DMS153 treated with DMSO at 0.1 percent for 48 hours (cell line): ENCODE data around the gene ARMC5.
"Not testable (repeated sequence)": the region's sequence is repeated elsewhere in the genome, so short reads cannot be mapped to it uniquely, and the experiment has no call there.

ENCODE experiments used
- DNase-seq: peaks from one replicate; lab custom pipeline; 2025; ENCODE audit not compliant: unreplicated experiment; lab: John Stamatoyannopoulos, UW

ARMC5 gene

DNA sequence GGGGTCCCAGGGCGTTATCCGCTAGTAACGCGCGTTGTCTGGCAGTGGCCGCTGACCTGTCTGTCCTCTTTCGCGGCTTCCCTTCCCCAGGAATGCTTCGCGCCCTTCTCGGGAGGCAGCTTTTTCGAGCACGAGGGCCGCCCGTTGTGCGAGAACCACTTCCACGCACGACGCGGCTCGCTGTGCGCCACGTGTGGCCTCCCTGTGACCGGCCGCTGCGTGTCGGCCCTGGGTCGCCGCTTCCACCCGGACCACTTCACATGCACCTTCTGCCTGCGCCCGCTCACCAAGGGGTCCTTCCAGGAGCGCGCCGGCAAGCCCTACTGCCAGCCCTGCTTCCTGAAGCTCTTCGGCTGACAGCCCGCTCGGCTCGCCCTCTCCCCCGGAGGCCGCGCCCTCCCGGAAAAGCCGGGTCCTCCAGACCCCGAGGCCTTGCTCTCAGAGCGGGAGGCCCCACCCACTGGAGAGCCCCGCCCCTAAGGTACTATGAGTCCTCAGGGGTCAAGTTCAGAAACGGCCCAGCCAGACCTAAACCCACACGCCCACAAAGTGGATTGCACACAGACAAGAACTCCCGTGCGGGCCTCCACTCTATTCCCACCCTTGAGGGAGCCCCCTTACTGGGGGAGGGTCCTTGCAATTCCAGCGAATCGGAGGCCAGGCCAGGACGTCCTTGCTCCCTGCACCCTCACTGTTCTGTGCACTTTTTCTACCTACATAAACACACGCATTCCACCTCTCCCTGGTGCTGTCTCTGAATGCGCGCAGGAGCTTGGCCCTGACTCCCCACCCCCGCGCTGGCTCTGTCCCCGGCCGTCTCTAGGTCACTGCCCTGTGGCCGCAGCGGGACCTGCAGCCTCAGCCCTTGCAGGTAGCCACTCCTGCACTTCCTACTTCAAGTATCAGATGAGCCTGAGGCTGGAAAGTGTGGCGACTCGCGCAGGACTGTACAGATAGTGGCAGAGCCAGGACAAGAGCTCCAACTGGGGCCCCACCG, 18.2 kb downstream of the ARMC5 start:
- DNase-seq, result no peak

DNA sequence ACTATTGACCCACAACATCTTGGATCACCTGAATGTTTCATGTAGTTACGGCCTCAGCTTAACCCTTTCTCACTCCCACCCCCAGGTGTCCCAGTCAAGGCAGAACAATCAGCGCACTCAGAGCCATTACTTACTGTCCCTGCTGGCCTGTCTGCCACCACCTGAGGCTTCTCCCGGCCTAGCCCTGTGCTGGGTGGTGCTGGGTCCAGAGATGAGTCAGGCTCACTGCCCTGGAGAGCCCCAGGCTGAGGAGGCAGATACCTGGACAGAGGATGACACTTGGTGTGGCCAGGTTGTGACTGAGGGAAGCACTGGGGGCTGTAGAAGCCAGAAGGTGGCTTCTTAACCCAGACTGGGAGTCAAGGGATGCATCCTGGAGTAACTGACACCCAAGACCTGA, 19.7 kb downstream of the ARMC5 start:
- DNase-seq, result no peak

DNA sequence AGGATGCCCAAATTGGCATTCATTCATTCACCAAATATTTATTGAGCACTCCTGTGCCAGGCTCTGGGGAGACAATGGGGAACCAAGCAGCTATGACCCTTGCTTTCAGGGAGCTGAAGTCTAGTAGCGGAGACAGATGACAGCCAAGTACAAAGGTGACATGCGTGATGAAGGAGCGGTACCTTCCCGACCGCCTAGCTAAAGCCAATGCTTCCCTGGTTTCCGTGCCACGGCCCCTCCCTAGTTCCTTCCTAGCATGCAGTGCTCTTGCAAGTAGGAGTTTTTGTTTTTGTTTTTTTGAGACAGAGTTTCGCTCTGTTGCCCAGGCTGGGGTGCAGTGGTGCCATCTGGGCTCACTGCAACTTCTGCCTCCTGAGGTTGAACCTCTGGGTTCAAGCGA, 20.4 kb downstream of the ARMC5 start:
- no peak for DNase-seq

DNA sequence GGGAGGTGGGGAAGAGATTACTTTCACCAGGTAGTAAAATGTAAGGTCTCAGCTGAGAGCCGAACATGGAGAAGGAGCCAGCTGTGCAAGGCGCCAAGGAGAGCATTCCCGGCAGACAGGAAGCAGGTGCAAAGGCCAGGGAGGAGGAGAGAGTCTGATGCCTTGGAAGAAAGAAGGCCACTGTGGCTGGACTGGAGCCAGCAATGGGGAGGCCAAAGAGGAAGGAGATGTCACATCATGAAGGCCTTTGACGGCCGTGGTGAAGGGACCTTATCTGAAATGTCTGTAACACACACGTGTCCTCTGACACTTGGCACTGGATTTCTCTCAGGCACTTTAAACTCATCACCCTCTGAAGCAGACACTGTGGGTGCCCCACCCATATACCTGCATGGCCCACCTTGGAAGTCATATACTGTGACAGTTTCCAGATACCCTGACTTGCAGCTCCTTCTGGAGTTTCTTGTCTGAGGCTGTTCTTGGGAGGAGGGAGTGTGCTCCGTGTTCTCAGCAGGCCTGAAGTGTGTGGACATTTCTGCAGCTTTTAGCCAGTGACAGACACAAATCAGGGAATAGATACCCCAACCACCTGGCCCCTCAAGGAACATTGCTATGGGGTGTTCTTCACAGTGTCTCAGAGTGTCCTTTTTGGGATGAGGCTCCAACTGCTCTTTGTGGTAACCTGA, 21.7 kb downstream of the ARMC5 start:
- DNase-seq, result no peak

DNA sequence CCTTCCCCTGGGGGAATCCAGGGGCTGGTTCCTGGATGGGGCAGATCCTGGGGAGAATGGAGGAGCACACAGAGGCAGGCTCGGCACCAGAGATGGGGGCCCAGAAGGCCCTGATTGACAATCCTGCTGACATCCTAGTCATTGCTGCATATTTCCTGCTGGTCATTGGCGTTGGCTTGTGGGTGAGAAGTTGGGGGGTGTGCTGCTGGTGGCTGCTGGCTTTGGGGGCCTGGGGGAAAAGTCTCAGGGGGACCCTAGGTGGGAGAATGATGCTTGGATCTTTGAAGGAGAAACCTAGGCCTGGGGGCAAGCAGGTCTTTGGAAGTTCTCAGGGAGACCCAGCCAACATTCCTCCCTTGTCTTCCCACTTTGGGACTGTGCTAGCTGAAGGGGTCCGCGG, 23.8 kb downstream of the ARMC5 start, which contains the start of gene SLC5A2:
Gene SLC5A2, plus strand, starts transcription at position 43 of the 400 bp plus-strand sequence. Its CDS starts 14 bp downstream, at position 57.
- DNase-seq, result no peak

DNA sequence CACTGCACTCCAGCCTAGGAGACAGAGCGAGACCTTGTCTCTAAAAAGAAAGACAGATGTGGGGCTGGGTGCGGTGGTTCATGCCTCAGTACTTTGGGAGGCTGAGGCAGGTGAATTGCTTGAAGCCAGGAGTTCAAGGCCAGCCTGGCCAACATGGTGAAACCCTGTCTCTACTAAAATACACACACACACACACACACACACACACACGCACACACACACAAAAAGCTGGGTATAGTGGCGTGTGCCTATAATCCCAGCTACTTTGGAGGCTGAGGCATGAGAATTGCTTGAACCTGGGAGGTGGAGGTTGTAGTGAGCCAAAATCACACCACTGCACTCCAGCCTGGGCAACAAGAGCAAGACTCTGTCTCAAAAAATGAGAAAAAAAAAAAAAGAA, 24.7 kb downstream of the ARMC5 start:
- not testable (repeated sequence) for DNase-seq

DNA sequence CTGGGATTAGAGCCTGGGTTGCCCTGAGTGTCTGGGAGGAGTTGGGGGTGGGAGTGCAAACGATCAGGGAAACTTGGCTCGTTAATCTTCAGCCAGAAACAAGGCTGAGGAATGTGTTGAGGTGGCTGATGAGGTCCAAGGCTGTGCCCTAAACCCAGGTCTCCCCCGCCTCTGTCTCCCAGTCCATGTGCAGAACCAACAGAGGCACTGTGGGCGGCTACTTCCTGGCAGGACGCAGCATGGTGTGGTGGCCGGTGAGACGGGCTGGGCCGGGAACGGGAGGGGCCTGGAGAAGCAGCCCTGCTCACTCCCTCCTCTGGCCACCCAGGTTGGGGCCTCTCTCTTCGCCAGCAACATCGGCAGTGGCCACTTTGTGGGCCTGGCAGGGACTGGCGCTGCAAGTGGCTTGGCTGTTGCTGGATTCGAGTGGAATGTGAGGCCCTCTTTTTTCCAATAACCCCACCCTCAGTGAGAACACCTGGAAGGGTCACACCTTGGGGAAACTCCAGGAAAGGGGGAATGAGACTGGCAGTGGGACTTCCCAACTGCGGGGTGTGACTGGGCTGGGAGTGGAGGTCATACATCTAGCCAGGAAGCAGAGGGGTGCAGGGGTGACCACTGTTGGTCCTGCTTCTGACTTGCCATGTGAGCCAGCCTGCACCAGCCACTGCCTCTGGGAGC, 25.3 kb downstream of the ARMC5 start:
- DNase-seq, result no peak

DNA sequence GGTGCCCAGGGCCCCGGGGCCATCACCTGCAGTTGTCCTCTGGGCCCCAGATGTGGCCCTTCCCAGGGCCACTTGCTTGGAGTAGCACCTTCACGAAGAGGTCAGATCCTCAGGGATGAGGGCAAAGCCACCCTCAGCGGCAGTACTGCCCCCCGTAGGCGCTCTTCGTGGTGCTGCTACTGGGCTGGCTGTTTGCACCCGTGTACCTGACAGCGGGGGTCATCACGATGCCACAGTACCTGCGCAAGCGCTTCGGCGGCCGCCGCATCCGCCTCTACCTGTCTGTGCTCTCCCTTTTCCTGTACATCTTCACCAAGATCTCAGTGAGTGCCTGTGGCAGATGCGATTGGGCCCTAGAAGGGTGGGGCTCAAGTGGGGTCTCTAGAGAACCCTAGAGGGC, 26.3 kb downstream of the ARMC5 start:
- DNase-seq, result no peak

DNA sequence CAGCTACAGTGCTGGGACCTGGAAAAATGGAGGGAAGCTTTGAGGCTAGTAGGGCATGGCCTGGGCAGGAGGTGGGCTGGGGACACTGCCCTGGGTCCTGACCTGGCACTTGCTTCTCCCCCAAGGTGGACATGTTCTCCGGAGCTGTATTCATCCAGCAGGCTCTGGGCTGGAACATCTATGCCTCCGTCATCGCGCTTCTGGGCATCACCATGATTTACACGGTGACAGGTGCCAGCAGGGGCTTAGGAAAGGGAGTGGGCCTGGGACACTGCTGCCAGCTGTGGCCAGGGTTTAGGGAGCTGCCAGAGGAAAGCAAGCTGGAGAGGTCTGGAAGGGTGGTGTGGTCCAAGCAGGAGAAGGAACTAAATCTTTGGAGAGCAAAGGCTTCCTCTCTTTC, 26.7 kb downstream of the ARMC5 start:
- no peak for DNase-seq

DNA sequence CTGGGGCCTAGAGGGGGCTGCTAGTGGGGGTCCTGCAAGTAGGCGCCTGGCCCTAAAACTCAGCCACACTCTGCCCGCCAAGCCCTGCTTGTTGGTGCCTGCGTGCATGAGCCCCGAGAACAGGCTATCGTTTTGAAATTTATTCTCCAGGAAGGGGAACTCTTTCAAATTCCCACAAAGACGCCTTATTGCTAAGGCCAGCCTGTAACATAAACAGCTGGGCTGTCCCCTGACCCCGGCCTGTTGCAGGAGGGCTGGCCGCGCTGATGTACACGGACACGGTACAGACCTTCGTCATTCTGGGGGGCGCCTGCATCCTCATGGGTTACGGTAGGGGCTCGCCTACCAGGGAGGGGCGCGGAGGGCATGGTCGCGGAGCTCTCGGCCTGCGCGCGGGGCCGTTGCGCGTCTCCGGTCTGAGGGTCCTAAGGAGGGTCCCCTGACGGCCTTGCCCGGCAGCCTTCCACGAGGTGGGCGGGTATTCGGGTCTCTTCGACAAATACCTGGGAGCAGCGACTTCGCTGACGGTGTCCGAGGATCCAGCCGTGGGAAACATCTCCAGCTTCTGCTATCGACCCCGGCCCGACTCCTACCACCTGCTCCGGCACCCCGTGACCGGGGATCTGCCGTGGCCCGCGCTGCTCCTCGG, 27.9 kb downstream of the ARMC5 start:
- no peak for DNase-seq

DNA sequence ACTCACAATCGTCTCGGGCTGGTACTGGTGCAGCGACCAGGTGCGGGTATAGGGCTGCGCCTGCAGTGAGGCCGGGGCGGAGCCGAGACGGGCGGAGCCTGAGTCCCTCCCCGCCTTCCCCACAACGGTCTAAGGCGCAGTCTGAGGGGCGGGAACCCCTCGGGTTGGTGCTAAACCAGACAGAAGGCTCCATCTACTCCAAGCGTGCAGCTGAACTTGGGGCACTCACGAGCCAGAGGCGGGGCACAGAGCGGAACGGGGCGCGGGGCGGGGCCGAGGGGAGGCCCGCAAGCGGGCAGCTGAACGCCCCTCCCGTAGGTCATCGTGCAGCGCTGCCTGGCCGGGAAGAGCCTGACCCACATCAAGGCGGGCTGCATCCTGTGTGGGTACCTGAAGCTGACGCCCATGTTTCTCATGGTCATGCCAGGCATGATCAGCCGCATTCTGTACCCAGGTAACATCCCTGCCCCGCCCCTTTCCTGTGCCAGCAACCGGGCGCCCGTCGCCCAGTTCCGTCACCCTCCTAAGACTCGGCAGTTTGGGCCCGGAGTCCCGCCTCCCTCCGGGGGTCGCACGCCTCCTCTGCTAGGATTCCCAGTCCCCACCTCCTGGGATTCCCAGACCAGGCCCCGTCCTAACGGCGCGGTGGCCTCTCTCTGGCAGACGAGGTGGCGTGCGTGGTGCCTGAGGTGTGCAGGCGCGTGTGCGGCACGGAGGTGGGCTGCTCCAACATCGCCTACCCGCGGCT, 28.6 kb downstream of the ARMC5 start:
- peak; percentile 38 for DNase-seq

DNA sequence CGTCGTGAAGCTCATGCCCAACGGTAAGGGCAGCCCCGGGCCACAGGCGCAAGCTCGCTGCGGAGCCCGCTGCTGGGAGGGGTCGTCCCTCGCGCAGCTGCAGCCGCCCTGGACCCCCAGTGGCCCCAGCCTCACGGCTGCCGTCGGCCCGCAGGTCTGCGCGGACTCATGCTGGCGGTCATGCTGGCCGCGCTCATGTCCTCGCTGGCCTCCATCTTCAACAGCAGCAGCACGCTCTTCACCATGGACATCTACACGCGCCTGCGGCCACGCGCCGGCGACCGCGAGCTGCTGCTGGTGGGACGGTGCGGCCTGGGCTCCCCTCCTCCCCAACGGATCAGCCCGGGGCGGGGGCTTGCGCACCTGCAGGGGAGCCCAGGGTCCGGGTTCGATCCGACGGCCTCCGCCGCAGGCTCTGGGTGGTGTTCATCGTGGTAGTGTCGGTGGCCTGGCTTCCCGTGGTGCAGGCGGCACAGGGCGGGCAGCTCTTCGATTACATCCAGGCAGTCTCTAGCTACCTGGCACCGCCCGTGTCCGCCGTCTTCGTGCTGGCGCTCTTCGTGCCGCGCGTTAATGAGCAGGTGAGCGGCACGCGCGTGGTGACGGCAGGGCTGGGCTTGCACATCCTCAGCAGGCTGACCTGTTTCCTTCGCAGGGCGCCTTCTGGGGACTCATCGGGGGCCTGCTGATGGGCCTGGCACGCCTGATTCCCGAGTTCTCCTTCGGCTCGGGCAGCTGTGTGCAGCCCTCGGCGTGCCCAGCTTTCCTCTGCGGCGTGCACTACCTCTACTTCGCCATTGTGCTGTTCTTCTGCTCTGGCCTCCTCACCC, 29.4 kb downstream of the ARMC5 start:
- no peak for DNase-seq

DNA sequence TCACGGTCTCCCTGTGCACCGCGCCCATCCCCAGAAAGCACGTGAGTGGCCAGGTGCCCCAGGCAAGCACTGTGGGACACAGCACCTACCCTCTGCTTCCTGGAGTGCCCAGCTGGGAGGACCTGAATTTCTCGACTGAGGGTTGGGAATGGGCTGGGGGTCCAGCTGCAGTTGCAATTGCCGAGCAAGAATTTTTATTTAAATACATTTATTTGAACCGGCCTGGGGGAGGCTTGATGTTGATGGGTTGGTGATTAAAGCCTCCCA, 29.9 kb downstream of the ARMC5 start:
- DNase-seq, result no peak

DNA sequence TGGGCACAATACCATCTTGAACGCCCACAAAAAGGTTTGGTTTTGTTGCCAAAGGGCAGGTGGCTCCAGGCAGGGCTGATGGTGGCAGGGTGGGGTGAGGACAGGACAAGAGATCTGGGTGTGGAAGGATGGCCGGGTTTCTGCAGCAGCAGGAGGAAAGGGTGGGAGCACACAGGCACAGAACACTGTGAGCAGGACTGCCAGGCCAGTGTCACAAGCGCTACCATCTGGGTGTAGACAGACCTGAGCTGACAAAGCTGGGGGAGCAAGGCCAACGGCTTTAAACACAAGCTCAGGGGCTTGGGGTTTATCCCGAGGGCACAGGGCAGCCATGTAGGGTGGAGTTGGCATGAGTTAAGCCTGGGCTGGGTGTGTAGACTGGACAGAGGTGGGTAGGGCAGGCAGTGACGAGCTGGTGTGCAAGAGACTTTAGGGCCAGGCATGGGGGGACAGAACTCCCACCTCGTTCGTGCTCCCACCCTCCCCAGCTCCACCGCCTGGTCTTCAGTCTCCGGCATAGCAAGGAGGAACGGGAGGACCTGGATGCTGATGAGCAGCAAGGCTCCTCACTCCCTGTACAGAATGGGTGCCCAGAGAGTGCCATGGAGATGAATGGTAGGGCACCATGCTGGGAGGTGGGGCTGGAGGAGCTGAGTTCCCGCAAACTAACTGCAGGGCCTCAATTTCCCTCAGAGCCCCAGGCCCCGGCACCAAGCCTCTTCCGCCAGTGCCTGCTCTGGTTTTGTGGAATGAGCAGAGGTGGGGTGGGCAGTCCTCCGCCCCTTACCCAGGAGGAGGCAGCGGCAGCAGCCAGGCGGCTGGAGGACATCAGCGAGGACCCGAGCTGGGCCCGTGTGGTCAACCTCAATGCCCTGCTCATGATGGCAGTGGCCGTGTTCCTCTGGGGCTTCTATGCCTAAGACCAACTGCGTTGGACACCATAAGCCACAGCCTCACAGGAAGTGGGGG, 30.6 kb downstream of the ARMC5 start:
- no peak for DNase-seq

DNA sequence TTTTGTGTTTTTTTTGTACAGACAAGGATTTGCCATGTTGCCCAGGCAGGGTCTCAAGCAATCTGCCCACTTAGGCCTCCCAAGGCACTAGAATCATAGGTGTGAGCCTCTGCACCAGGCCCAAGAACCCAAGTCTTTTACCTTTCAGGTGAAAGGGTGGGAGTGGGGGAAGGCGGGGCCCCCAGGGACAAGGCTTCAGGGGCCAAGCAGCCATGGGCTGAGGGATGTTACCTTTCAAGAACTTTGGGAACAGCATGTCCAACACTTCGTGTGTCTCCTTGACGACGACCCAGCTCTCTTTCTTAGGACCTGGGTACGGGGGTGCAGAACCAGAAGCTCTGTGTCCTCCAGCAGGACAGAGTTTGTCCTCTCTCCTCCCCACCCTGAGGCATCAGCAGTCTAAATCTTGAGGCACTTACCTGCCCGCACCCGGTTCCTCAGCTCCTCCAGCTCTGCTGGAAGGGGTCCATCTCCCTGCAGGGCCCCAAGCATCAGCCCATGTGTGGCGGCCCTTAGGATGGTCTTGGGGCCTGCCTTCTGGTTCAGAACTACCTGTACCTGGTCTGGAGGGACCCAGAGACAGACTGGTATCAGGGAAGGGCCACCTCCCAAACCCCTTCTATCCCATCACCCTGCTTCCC, 32.6 kb downstream of the ARMC5 start:
- no peak for DNase-seq

DNA sequence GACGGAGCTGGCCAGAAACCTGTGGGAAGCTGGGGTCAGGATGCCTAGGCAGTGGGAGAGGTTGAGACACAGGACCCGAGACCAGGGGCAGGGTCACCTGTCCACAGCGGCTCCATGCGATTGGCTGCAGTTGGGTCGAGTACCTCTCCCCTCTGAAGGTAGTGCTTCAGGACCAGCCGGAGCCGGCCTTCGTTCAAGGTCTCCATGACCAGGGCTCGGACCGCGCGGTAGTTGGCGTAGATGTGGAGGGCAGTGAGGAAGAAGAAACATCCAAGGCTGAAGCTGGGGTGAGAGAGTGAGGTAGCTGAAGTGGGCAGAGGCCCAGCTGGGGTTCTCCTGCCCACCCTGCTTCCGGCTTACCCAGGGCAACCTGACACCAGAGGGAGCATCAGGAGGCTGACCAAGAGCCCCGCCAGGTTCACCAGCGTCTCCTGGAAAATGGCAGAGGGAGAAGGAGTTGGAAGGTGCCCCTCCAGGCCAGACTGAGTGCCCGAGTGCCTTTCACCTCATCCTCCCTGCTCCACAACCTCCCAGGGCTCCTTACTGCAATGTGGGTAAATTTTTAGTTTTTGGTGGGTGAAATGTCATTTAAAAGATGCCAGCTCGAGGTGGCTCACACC, 34.3 kb downstream of the ARMC5 start:
- DNase-seq, result no peak

DNA sequence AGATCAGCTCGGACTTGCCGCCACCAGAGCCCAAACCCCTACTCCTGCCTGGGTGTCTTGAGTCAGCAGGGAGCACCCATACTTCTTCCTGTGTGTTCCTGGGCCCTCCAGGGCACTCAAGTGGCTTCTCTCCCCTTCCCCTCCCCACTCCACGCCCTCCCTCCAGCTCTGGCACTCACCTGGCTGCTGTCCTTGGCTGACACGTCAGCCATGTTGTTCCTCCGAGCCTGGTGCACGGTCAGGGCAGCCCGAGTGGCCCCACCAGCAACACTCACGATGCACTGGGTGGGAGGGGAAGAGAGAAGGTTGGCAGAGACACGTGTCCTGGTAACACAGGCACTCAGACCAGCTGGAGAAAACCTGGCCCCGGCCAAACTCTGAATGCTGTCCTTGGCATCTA, 37.4 kb downstream of the ARMC5 start:
- no peak for DNase-seq

DNA sequence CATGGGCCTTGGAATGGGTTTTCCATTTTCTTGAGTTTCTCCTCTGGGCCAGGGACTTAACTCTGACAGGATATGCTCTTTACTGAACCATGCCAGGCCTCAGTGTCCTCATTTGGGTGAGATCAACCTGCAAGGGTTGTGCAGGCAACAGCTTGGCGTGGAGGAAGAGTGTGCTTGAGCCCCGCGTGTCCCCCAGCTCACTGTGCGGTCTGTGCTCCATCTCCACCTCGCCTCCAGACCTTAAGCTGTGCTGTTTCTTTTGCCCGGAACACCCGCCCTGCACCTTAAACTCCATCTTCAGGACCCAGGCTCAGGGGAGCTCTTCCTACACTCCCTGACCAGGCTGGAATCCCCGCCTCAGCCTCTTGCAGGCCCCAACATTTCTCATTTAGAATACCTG, 39.2 kb downstream of the ARMC5 start:
- DNase-seq, result no peak
